ENCODE measurements around the gene NDST1.

DNA sequence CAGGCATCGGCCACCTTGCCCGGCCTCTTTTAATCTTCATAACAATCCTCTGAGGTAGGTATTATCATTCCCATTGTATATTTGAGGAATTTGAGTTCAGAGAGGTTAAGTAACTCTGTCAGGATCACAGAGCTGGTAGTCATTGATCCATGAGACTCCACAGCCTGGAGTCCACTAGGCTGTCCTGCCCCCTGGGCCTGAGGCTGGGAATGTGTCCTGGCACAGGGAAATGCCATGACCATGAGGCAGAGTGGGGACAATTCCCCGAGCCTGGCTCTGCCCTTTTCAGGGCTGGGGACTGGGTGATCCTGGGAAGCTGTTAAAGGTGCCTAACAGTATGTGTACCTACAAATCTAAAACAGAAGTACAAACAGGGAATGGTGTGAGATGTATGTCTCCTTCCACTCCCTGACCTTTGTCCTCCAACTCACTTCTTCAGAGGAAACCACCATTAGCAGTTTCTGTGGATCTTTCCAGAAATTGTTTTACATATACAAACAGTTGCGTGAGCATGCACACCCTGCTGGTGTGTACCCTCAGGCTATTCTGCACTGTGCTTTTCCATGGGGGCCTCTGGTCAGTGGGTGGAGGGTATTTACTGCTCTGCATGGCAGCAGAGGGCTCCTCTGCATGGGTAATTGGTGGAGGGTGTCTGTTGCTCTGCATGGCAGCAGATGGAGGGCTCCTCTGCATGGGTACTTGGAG, 53.8 kb downstream of the NDST1 start:
- TF ChIP-seq, protein P1, sequence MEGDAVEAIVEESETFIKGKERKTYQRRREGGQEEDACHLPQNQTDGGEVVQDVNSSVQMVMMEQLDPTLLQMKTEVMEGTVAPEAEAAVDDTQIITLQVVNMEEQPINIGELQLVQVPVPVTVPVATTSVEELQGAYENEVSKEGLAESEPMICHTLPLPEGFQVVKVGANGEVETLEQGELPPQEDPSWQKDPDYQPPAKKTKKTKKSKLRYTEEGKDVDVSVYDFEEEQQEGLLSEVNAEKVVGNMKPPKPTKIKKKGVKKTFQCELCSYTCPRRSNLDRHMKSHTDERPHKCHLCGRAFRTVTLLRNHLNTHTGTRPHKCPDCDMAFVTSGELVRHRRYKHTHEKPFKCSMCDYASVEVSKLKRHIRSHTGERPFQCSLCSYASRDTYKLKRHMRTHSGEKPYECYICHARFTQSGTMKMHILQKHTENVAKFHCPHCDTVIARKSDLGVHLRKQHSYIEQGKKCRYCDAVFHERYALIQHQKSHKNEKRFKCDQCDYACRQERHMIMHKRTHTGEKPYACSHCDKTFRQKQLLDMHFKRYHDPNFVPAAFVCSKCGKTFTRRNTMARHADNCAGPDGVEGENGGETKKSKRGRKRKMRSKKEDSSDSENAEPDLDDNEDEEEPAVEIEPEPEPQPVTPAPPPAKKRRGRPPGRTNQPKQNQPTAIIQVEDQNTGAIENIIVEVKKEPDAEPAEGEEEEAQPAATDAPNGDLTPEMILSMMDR (IDR thresholded peaks at IDR 0.05) = no peak
- TF ChIP-seq EZH2phosphoT487 (IDR thresholded peaks at IDR 0.05; ENCODE audit: borderline replicate concordance, low read depth) = no peak
- no peak for TF ChIP-seq RXRA (IDR thresholded peaks at IDR 0.05; ENCODE audit: borderline replicate concordance, low read depth)
- no peak for TF ChIP-seq YY1 (IDR thresholded peaks at IDR 0.05; ENCODE audit: low read depth)
- no peak for TF ChIP-seq MEF2A (IDR thresholded peaks at IDR 0.05; ENCODE audit: borderline replicate concordance, low read depth)
- TF ChIP-seq RAD21 (IDR thresholded peaks at IDR 0.05; ENCODE audit: low read length) = peak; percentile 28
- TF ChIP-seq RCOR1 (IDR thresholded peaks at IDR 0.05; ENCODE audit: low read length) = no peak
- TF ChIP-seq POLR2AphosphoS5 (IDR thresholded peaks at IDR 0.05; ENCODE audit: low read depth, low read length) = no peak
- no peak for TF ChIP-seq FOSL2 (IDR thresholded peaks at IDR 0.05; ENCODE audit: borderline replicate concordance, low read depth)
